Fibroblast of peridontal ligament (primary cell): ENCODE measurements around the gene MEGF11.

ENCODE experiments used
- DNase-seq: peaks from one replicate; pipeline ENCODE4 v3.0.0-alpha.2; 2010; ENCODE audit errors: extremely low read depth

Gene MEGF11

GRCh38 chr15:66253418-66254088 lies at the start of gene MEGF11:
MEGF11 (minus strand) TSS chr15:66253750; CDS start chr15:66128403, 125,347 bp downstream.
- DNase-seq: peak; percentile 35

GRCh38 chr15:66302489-66303278 lies 49.1 kb upstream of the MEGF11 start:
- no peak for DNase-seq

- DNase-seq: peak; percentile 20
These were observed 45.3 kb upstream of the MEGF11 start for GRCh38 chr15:66298803-66299251.

- DNase-seq: no peak
These were observed 42.6 kb upstream of the MEGF11 start for GRCh38 chr15:66296186-66296585.

GRCh38 chr15:66294932-66295235 lies 41.3 kb upstream of the MEGF11 start:
- peak; percentile 39 for DNase-seq

GRCh38 chr15:66294157-66294931 lies 40.8 kb upstream of the MEGF11 start:
- peak; percentile 61 for DNase-seq

GRCh38 chr15:66293419-66294156 lies 40.0 kb upstream of the MEGF11 start, which contains the start of gene DIS3L:
DIS3L (plus strand) TSS chr15:66293568; CDS start chr15:66293597, 29 bp downstream.
- DNase-seq: peak; percentile 22

- DNase-seq: peak; percentile 5
These were observed 39.2 kb upstream of the MEGF11 start for GRCh38 chr15:66292571-66293418.

GRCh38 chr15:66291816-66292570 lies 38.4 kb upstream of the MEGF11 start:
- no peak for DNase-seq

- no peak for DNase-seq
These were observed 37.0 kb upstream of the MEGF11 start for GRCh38 chr15:66290518-66290917.

- DNase-seq: no peak
These were observed 36.5 kb upstream of the MEGF11 start for GRCh38 chr15:66290007-66290406.

GRCh38 chr15:66288551-66289185 lies 35.1 kb upstream of the MEGF11 start:
- DNase-seq: peak; percentile 73

GRCh38 chr15:66288093-66288492 lies 34.5 kb upstream of the MEGF11 start:
- DNase-seq: no peak

- DNase-seq: peak; percentile 58
These were observed 34.0 kb upstream of the MEGF11 start for GRCh38 chr15:66287461-66288057.

- no peak for DNase-seq
These were observed 32.2 kb upstream of the MEGF11 start for GRCh38 chr15:66285533-66286280.

GRCh38 chr15:66284271-66284670 lies 30.7 kb upstream of the MEGF11 start:
- DNase-seq: no peak

GRCh38 chr15:66278671-66279070 lies 25.1 kb upstream of the MEGF11 start:
- no peak for DNase-seq

GRCh38 chr15:66278056-66278455 lies 24.5 kb upstream of the MEGF11 start:
- DNase-seq: no peak
